Gastrocnemius medialis (tissue), 4 donors: ENCODE measurements around the gene AFG1L.

Source experiments
- POLR2A ChIP-seq, 2 donors: fragments of 450-650 bp; IDR thresholded peaks; one replicate each; pipeline ENCODE4 v1.6.1; 2017; ENCODE audit warnings: antibody characterized with exemption in 2 of 2, mild to moderate bottlenecking in 2 of 2, moderate library complexity in 2 of 2
- TF ChIP-seq, protein P1 (sequence below), 5 experiments: fragments of 450-650 bp in 3 of 5; fragments of 200-600 bp in 2 of 5; sonication (generic) in 2 of 5; IDR thresholded peaks in 4 of 5; conservative IDR thresholded peaks in 1 of 5; 1 replicate in 4 of 5; 2 replicates in 1 of 5; pipeline ENCODE4 v1.5.1; 2016 to 2019; ENCODE audit warnings: antibody characterized with exemption in 5 of 5, mild to moderate bottlenecking in 3 of 5, moderate library complexity in 3 of 5

DNA sequence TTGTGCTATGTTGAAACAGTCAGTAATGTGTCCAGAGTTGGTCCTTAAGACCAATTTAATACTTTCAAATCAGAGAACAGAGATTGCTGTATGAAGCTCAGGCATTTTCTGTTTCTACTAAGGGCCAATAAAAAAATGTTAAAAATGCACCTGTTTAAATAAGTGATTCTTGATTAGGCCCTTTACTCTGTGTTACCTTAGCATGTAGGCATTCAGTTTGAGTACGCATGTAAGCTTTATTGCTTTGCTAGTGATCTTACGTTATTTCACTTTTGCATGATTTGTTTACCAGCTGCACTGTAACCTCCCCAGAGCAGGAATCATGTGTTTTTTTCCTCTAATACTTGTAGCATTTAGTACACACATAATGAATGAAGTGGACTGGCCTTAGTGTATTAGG is 61.0 kb downstream of the AFG1L start:
- no peak for TF ChIP-seq POLR2A (IDR thresholded peaks at IDR 0.05)
- TF ChIP-seq, protein P1, sequence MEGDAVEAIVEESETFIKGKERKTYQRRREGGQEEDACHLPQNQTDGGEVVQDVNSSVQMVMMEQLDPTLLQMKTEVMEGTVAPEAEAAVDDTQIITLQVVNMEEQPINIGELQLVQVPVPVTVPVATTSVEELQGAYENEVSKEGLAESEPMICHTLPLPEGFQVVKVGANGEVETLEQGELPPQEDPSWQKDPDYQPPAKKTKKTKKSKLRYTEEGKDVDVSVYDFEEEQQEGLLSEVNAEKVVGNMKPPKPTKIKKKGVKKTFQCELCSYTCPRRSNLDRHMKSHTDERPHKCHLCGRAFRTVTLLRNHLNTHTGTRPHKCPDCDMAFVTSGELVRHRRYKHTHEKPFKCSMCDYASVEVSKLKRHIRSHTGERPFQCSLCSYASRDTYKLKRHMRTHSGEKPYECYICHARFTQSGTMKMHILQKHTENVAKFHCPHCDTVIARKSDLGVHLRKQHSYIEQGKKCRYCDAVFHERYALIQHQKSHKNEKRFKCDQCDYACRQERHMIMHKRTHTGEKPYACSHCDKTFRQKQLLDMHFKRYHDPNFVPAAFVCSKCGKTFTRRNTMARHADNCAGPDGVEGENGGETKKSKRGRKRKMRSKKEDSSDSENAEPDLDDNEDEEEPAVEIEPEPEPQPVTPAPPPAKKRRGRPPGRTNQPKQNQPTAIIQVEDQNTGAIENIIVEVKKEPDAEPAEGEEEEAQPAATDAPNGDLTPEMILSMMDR (IDR thresholded peaks at IDR 0.05 in 4 of 5, conservative IDR thresholded peaks at IDR 0.05 in 1 of 5), result no peak
